GM18508 (cell line): ENCODE results near the gene RABAC1.
"Not testable (repeated sequence)": the region's sequence is repeated elsewhere in the genome, so short reads cannot be mapped to it uniquely, and the experiment has no call there.

Experiments
- ATAC-seq: cut with Tn5 transposase; IDR thresholded peaks from one replicate; pipeline ENCODE4 v1.9.1; 2021; ENCODE audit warnings: moderate number of reproducible peaks; ENCODE audit not compliant: insufficient read depth, unreplicated experiment

Gene RABAC1, protein sequence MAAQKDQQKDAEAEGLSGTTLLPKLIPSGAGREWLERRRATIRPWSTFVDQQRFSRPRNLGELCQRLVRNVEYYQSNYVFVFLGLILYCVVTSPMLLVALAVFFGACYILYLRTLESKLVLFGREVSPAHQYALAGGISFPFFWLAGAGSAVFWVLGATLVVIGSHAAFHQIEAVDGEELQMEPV

GRCh38 chr19:41959056-41960053, at the start of gene RABAC1:
Gene RABAC1 (minus strand): TSS chr19:41959321. CDS start chr19:41959292, 29 bp downstream.
- no peak for ATAC-seq

DNA sequence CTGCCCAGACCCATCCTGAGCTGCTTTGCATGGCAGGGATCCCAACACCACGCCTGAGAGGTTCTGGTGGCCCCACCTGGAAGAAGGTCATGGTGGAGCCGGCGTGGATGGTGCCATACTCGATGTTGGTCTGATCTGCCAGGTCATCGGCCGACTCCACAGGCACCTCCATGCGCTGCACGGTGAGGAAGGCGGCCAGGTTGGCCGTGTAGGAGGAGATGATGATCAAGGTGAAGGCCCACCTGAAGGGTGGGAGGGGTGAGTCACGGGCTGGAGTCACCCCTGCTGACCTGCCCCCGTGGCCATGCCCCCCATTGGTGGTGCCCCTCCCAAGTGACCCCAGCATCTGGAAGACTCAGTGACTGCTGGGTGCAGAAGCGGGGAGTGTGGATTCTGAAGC, 47.4 kb upstream of the RABAC1 start:
- ATAC-seq = no peak

DNA sequence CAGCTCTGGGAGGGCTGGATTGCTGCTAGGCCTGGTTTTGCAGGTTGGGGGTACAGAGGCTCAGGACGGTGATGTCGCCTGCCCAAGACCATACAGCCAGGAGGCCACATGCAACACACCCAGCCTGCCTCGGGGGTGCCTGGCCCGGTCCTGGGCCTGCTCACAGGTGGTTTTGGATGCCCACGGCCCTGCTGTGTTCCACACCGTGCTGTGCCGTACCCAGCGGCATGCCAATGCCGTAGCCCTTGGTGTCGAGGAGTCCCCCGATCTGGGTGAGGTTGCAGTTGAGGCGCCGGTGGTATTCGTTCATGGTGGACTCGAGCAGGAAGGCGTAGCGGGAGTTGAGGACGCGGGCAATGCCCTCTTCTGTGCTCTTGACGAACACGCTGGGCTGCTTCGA, 46.4 kb upstream of the RABAC1 start:
- ATAC-seq = no peak

- no peak for ATAC-seq
Observed at GRCh38 chr19:42003506-42004294, 44.6 kb upstream of the RABAC1 start.

- no peak for ATAC-seq
Observed at GRCh38 chr19:41999878-42000208, 40.7 kb upstream of the RABAC1 start.

DNA sequence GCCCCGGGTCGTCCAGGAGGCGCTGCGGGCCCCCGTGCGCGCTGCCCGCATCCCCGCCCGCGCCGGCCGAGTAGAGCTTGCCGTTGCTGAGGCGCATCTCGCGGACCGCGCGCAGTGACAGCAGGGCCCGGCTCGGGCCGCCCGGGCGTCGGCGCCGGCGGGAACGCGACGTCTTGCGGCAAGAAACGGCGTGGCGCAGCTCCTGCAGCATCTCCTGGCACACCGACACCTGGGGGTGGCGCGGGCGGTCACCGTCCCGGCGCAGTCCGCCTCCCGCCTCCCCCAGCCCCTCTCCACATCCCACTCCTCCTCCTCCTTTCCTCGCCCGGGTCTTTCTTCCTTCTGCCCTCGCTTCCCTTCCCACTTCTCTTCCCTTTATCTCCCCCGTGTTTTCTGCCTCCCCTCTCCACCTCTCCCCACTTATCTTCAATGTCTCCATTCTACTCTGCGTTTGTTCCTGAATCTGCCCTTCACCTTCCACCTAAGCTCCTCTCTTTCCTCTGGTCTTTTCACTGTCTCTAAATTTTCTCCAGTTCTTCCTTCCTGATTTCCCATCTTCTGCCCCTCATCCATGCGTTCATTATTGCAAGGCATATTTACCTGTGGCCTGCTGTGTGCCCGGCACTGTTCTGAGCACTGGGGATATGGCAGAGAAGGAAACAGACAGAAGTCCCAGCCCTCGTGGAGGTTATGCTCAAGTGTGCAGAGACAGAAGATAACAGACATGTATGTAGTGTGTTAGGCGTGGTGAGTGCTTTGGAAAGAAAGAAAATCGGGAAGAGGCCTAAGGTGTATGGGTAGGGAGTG, 40.2 kb upstream of the RABAC1 start:
- no peak for ATAC-seq

DNA sequence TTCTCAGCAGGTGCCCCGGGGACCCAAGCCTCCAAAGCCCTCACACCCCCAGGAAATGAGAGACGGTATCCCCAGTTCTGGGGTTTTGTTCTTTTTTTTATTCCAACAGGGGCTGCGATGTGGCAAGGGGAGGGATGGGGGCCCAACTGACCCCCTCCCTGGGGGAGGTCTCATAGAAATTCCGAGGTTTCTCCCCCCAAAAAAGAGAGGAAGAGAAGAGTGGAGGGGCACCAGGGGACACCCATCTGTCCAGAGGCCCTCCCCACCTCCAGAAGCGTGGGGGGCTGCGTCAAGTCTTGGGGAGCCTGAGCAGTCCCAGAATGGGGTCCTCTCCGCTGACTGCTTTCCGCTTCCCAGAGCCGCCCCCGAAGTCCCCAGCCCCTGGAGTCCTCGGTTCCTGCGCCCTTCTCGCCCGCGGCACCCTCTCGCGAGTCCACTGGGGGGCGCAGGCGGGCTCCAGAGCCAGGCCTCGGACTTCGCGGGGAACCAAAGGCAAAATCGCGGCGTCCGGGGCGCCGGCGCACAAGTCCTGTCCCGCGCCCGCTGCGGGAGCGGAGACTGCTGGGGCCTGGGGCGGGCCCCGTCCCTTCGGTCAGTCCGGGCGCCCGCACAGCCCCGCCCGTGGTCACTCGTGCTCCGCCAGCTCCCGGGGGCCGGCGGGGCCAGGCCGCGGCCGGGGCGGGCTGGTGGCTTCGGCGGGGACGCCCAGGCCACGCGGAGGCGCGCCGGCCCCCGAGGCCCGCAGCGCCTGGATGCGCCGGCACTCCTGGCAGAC, 39.3 kb upstream of the RABAC1 start:
- ATAC-seq = no peak

GRCh38 chr19:41997851-41998229, 38.7 kb upstream of the RABAC1 start:
- ATAC-seq = no peak

DNA sequence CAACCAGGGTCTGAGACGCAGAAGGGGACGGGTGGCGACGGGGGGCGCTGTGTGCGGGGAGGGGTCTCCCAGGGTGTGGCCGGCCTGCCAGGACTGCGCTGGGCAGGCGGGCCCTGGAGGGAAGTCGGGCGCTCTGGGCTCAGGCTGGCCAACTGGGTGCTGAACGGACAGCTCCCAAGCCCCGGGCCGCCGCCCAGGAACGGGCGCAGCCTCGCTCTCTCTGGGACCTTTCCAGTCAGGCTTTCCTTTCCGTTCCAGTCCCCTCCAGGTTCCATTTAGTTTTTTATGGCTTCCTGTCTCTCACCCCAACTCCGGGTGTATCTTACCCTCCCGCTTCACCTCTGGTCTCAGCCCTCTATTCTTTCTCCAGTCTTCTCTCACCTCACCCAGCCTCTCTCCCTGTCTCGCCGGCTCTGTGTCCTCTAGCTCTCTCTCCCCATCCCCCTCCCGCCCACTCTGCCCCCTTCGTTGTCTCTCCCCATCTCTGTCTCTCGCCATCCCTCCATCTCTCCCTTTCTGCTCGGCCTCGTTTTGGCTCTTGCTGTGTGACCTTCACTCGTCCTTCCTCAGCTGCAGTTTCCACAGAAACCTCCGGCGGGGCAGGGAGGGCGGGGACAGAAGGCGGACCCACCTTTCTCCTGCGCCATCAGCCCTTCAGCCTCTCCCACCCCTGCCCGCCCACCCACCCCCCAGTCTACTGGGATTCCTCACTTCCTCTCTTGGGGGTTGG, 38.2 kb upstream of the RABAC1 start:
- no peak for ATAC-seq

- ATAC-seq = no peak
Observed at GRCh38 chr19:41995959-41996797, 37.1 kb upstream of the RABAC1 start.

DNA sequence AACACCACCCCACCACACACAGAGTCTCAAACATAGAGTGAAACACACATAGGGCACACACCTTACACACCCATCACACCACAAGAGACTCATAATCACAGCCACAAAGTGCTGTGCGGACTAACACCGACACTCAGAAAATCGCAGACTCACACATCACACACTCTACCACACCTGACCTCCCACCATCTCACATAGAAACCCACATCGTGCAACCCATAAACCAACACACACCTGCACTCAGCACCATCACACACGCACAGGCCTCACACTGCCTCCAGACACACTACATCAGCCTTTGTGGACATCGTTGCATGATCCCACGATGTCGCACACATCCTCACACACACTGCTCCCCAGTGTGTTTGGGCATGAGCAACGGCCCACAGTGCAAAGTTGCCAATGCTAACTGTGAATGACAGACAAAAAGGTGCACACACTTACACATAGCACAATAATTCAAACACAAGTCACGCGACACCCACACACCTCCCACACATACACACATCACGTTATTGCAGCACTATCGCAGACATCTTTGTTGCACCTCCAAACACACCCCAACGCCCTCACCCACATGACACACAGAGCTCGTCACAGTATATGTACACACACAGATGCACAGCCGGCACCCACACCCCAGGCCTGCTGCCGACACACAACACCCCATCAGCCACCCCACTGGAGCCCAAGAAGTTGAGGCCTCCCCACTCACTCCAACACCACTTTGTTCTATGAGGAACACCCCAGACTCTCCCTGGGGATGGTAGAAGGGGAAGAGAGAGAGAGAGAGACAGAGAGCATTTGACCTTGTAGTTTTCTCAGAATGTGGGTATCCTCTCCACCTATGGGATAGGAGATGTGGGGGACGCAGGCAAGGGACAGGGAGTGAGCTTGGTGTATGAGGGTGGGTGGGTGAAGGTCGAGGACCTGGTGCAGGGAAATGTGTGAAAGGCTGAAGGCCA, 36.2 kb upstream of the RABAC1 start:
- ATAC-seq = no peak

GRCh38 chr19:41994521-41994971, 35.4 kb upstream of the RABAC1 start:
- ATAC-seq = no peak

- no peak for ATAC-seq
Observed at GRCh38 chr19:41993612-41994483, 34.7 kb upstream of the RABAC1 start, which contains the start of gene ATP1A3. Gene ATP1A3 (minus strand): TSS chr19:41994230. CDS start chr19:41994076, 154 bp downstream.

GRCh38 chr19:41991925-41992569, 32.9 kb upstream of the RABAC1 start:
- ATAC-seq = not testable (repeated sequence)

- no peak for ATAC-seq
Observed at GRCh38 chr19:41991025-41991424, 31.9 kb upstream of the RABAC1 start.
